GM12891 (cell line): ENCODE measurements around the gene TSPAN16.

Experiments used
- POLR2A ChIP-seq: IDR thresholded peaks from 2 replicates; pipeline ENCODE4 v1.6.1; 2011; ENCODE audit warnings: low read depth, low read length, control low read depth
- POLR2AphosphoS5 ChIP-seq: IDR thresholded peaks from 2 replicates; pipeline ENCODE4 v1.6.1; 2011; ENCODE audit warnings: low read depth, low read length, control low read depth
- POU2F2 ChIP-seq: IDR thresholded peaks from 2 replicates; pipeline ENCODE4 v1.6.1; 2011; ENCODE audit warnings: low read depth, mild to moderate bottlenecking, control low read depth, low read length, moderate library complexity
- SPI1 ChIP-seq: IDR thresholded peaks from 2 replicates; pipeline ENCODE4 v1.6.1; 2011; ENCODE audit warnings: low read depth, low read length, control low read depth
- TAF1 ChIP-seq: IDR thresholded peaks from 2 replicates; pipeline ENCODE4 v1.6.1; 2011; ENCODE audit warnings: low read depth, low read length, control low read depth

- TF ChIP-seq POLR2A (no peak), TAF1 (no peak), POLR2AphosphoS5 (no peak), SPI1 (no peak), POU2F2 (no peak)
These were observed 28.9 kb downstream of the TSPAN16 start for GRCh38 chr19:11324748-11325389.
